ENCODE results near the gene RILPL1.

- no peak for TF ChIP-seq EZH2 (IDR thresholded peaks at IDR 0.05)
- TF ChIP-seq POLR2AphosphoS5 (IDR thresholded peaks at IDR 0.05; ENCODE audit: borderline replicate concordance, low read depth, low read length), result no peak
- no peak for TF ChIP-seq FOXP2 (optimal IDR thresholded peaks at IDR 0.05; ENCODE audit: control extremely low read depth, extremely low read length, insufficient read depth)
Observed at GRCh38 chr12:123548107-123548506, 14.6 kb upstream of the RILPL1 start.
